HG02623 (cell line): ENCODE measurements around the gene TSPAN18.

Experiments
- ATAC-seq: cut with Tn5 transposase; IDR thresholded peaks from one replicate; pipeline ENCODE4 v1.9.1; 2021; ENCODE audit warnings: moderate library complexity; ENCODE audit not compliant: unreplicated experiment

TSPAN18 gene

GRCh38 chr11:44936525-44936924, 209.8 kb downstream of the TSPAN18 start:
- ATAC-seq, result peak; percentile 68

- ATAC-seq, result no peak
Measured at GRCh38 chr11:44936951-44937543, 210.3 kb downstream of the TSPAN18 start.

GRCh38 chr11:44938066-44938691, 211.4 kb downstream of the TSPAN18 start:
- ATAC-seq, result no peak

GRCh38 chr11:44939673-44940395, 213.1 kb downstream of the TSPAN18 start:
- ATAC-seq, result no peak

GRCh38 chr11:44940404-44940803, 213.6 kb downstream of the TSPAN18 start:
- no peak for ATAC-seq

- no peak for ATAC-seq
Measured at GRCh38 chr11:44940835-44941234, 214.1 kb downstream of the TSPAN18 start.

GRCh38 chr11:44941259-44942021, 214.7 kb downstream of the TSPAN18 start:
- ATAC-seq, result no peak

GRCh38 chr11:44942029-44942955, 215.5 kb downstream of the TSPAN18 start:
- ATAC-seq, result no peak

- peak; percentile 73 for ATAC-seq
Measured at GRCh38 chr11:44943118-44943517, 216.4 kb downstream of the TSPAN18 start.

- ATAC-seq, result no peak
Measured at GRCh38 chr11:44943696-44944095, 216.9 kb downstream of the TSPAN18 start.

GRCh38 chr11:44944181-44944852, 217.6 kb downstream of the TSPAN18 start:
- ATAC-seq, result no peak

GRCh38 chr11:44944853-44945235, 218.1 kb downstream of the TSPAN18 start:
- ATAC-seq, result no peak

- no peak for ATAC-seq
Measured at GRCh38 chr11:44945666-44946065, 218.9 kb downstream of the TSPAN18 start.

- no peak for ATAC-seq
Measured at GRCh38 chr11:44946263-44946662, 219.5 kb downstream of the TSPAN18 start.

GRCh38 chr11:44947114-44947513, 220.4 kb downstream of the TSPAN18 start:
- no peak for ATAC-seq

GRCh38 chr11:44948155-44948554, 221.4 kb downstream of the TSPAN18 start:
- no peak for ATAC-seq

GRCh38 chr11:44949160-44950030, 222.6 kb downstream of the TSPAN18 start:
- ATAC-seq, result no peak

GRCh38 chr11:44950031-44950624, 223.4 kb downstream of the TSPAN18 start:
- no peak for ATAC-seq
